ENCODE measurements around the gene SLC43A2. TPM values are rescaled to one million over a fixed set of nuclear protein-coding genes. Genes with fewer than 3 reads are reported as not detected.

The SLC43A2 gene
- polyA plus RNA-seq, 1 donor (not counting 4 experiments of a cell fraction or from before 2014, with no cell fraction given), result 12.7 TPM

DNA sequence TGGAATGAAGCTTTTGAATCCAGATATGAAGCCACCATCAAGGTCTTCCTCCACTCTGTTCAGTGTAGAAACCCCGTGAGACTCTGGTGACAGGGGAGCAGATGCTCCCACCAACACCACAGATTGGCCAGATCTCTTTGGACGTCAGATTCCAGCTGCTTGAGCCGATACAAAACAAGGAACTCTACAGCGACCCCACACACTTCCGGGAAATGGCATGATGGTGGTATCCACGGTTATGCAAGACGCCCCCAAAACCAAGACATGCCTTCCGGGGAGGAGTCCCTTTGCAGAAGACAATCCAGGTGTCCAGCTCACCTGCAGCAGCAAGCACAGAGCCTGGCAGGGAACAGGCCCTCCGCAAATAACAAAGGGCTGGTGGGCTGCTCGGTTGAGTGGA lies 46.3 kb downstream of the SLC43A2 start:
- no peak overlapping the region for H3K27ac ChIP-seq (ENCODE audit: control insufficient read depth, insufficient read depth, low read length)
- no peaks in the 10 kb centered on the region for H3K9me1 ChIP-seq (ENCODE audit: control insufficient read depth, extremely low read depth, insufficient read depth, low read length)
- TF ChIP-seq EZH2 (IDR thresholded peaks at IDR 0.05; ENCODE audit: low read length), result no peak
- TF ChIP-seq, protein P1, sequence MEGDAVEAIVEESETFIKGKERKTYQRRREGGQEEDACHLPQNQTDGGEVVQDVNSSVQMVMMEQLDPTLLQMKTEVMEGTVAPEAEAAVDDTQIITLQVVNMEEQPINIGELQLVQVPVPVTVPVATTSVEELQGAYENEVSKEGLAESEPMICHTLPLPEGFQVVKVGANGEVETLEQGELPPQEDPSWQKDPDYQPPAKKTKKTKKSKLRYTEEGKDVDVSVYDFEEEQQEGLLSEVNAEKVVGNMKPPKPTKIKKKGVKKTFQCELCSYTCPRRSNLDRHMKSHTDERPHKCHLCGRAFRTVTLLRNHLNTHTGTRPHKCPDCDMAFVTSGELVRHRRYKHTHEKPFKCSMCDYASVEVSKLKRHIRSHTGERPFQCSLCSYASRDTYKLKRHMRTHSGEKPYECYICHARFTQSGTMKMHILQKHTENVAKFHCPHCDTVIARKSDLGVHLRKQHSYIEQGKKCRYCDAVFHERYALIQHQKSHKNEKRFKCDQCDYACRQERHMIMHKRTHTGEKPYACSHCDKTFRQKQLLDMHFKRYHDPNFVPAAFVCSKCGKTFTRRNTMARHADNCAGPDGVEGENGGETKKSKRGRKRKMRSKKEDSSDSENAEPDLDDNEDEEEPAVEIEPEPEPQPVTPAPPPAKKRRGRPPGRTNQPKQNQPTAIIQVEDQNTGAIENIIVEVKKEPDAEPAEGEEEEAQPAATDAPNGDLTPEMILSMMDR (optimal IDR thresholded peaks at IDR 0.05 in 1 of 3, IDR thresholded peaks at IDR 0.05 in 1 of 3, conservative IDR thresholded peaks at IDR 0.05 in 1 of 3; ENCODE audit: extremely low read depth in 1 of 3, insufficient read depth in 2 of 3, low read length in 3 of 3), result no peak
- FAIRE-seq (no peak), DNase-seq (ENCODE audit: low read depth, low spot score) (no peak)
- H3K4me1 ChIP-seq (ENCODE audit: control insufficient read depth, extremely low read depth, insufficient read depth, low read length), result peaks cover 10% of the 10 kb centered on the region
- H3K4me3 ChIP-seq (ENCODE audit: control insufficient read depth in 2 of 3, extremely low read depth in 1 of 3, insufficient read depth in 2 of 3, low read depth in 1 of 3, low read length in 3 of 3), result no peak overlapping the region
- H2AFZ ChIP-seq (ENCODE audit: control insufficient read depth, low read length), result no peak overlapping the region
- no peak overlapping the region for H3K4me2 ChIP-seq (ENCODE audit: control insufficient read depth, extremely low read depth, insufficient read depth, low read depth, low read length)
- H3K9ac ChIP-seq (ENCODE audit: control insufficient read depth, extremely low read depth, insufficient read depth, low read length), result no peak overlapping the region
- dilution Hi-C loops (cut with MboI; ENCODE audit: extremely low pct_ligation_motif_present, low sequenced_read_pairs), result no loop called here
- H4K20me1 ChIP-seq (ENCODE audit: control insufficient read depth, extremely low read depth, insufficient read depth, low read length), result no peaks in the 10 kb centered on the region
- no peaks in the 10 kb centered on the region for H3K27me3 ChIP-seq (ENCODE audit: control insufficient read depth, extremely low read depth, insufficient read depth, low read length)
- peaks cover 0 to 19% of the 10 kb centered on the region in 2 experiments for H3K36me3 ChIP-seq (ENCODE audit: control insufficient read depth in 2 of 2, extremely low read depth in 1 of 2, insufficient read depth in 2 of 2, low read length in 2 of 2)
- H3K79me2 ChIP-seq (ENCODE audit: control insufficient read depth, insufficient read depth, low read length), result no peaks in the 10 kb centered on the region
- no peaks in the 10 kb centered on the region for H3K9me3 ChIP-seq (ENCODE audit: control insufficient read depth, low read depth, low read length)

DNA sequence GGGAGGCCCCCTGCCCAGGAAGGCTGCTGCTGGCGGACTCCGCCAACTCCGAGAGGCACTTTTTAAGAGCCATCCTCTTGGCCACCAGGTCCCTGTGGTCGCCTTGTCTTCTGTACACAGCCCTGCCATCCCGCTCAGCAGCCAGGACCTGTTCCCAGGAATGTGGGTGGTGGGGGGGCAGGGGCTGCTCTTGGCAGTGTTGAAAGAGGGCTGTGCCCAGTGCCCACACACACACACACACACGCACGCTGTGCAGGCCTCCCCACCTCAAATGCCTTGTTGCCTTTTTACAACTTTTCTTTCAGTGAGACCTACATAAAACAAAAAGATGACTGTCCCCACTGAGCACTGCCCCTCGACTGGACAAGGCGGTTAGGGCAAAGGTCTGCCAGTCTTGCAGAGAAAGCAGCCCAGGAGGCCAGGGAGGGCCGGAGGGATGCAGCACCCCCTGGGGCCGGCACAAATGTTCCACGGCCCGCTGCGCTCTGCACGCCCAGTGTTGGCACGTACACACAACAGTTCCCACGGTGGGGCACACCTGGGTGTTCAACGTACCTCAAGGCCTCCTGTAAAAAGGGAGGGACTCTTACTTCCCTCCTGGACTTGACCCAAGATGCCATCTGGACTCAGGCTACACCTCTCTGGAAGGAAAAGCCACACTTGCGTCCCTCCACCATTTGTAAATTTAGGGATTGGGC lies 47.5 kb downstream of the SLC43A2 start:
- dilution Hi-C loops (cut with MboI; ENCODE audit: extremely low pct_ligation_motif_present, low sequenced_read_pairs), result no loop called here
- FAIRE-seq, result no peak
- H3K4me1 ChIP-seq (ENCODE audit: control insufficient read depth, extremely low read depth, insufficient read depth, low read length), result peaks cover 19% of the 10 kb centered on the region

More for the DNA sequence above, 47.5 kb downstream of the SLC43A2 start:
- H3K9me1 ChIP-seq (ENCODE audit: control insufficient read depth, extremely low read depth, insufficient read depth, low read length), result no peaks in the 10 kb centered on the region
- peaks cover 0 to 16% of the 10 kb centered on the region in 2 experiments for H3K36me3 ChIP-seq (ENCODE audit: control insufficient read depth in 2 of 2, extremely low read depth in 1 of 2, insufficient read depth in 2 of 2, low read length in 2 of 2)
- DNase-seq (ENCODE audit: low read depth, low spot score), result no peak
- TF ChIP-seq EZH2 (IDR thresholded peaks at IDR 0.05; ENCODE audit: low read length), result no peak
- TF ChIP-seq, protein P1 (optimal IDR thresholded peaks at IDR 0.05 in 1 of 3, IDR thresholded peaks at IDR 0.05 in 1 of 3, conservative IDR thresholded peaks at IDR 0.05 in 1 of 3; ENCODE audit: extremely low read depth in 1 of 3, insufficient read depth in 2 of 3, low read length in 3 of 3), result no peak
- no peak overlapping the region for H2AFZ ChIP-seq (ENCODE audit: control insufficient read depth, low read length)
- H3K79me2 ChIP-seq (ENCODE audit: control insufficient read depth, insufficient read depth, low read length), result no peaks in the 10 kb centered on the region
- no peaks in the 10 kb centered on the region for H3K9me3 ChIP-seq (ENCODE audit: control insufficient read depth, low read depth, low read length)
- no peak overlapping the region for H3K9ac ChIP-seq (ENCODE audit: control insufficient read depth, extremely low read depth, insufficient read depth, low read length)
- H3K4me3 ChIP-seq (ENCODE audit: control insufficient read depth in 2 of 3, extremely low read depth in 1 of 3, insufficient read depth in 2 of 3, low read depth in 1 of 3, low read length in 3 of 3), result no peak overlapping the region
- no peaks in the 10 kb centered on the region for H4K20me1 ChIP-seq (ENCODE audit: control insufficient read depth, extremely low read depth, insufficient read depth, low read length)
- H3K4me2 ChIP-seq (ENCODE audit: control insufficient read depth, extremely low read depth, insufficient read depth, low read depth, low read length), result no peak overlapping the region
- H3K27me3 ChIP-seq (ENCODE audit: control insufficient read depth, extremely low read depth, insufficient read depth, low read length), result no peaks in the 10 kb centered on the region
- no peak overlapping the region for H3K27ac ChIP-seq (ENCODE audit: control insufficient read depth, insufficient read depth, low read length)
